ENCODE measurements around the gene EED.
A peak's percentile ranks its signal among the peaks of the same experiment; 100 is the strongest.

EED gene, protein sequence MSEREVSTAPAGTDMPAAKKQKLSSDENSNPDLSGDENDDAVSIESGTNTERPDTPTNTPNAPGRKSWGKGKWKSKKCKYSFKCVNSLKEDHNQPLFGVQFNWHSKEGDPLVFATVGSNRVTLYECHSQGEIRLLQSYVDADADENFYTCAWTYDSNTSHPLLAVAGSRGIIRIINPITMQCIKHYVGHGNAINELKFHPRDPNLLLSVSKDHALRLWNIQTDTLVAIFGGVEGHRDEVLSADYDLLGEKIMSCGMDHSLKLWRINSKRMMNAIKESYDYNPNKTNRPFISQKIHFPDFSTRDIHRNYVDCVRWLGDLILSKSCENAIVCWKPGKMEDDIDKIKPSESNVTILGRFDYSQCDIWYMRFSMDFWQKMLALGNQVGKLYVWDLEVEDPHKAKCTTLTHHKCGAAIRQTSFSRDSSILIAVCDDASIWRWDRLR

GRCh38 chr11:86244522-86245368 is at the start of gene EED:
Gene EED (plus strand): TSS chr11:86244753. CDS start chr11:86245230, 477 bp downstream.
- DNase-seq: peak; percentile 91

DNA sequence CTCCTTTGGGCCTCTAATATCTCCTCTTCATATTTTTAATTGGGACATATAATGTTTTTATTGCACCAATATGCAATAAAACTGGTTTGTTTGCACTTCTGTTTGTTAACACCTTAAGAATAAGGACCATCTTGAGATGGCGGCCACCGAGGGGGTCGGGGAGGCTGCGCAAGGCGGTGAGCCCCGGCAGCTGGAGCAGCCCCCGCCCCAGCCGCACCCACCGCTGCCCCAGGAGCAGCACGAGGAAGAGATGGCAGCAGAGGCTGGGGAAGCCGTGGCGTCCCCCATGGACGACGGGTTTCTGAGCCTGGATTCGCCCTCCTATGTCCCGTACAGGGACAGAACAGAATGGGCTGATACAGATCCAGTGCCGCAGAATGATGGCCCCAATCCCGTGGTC is 49.6 kb upstream of the EED start:
- no peak for DNase-seq

- DNase-seq: no peak
Measured at GRCh38 chr11:86196085-86196696, 48.4 kb upstream of the EED start.

DNA sequence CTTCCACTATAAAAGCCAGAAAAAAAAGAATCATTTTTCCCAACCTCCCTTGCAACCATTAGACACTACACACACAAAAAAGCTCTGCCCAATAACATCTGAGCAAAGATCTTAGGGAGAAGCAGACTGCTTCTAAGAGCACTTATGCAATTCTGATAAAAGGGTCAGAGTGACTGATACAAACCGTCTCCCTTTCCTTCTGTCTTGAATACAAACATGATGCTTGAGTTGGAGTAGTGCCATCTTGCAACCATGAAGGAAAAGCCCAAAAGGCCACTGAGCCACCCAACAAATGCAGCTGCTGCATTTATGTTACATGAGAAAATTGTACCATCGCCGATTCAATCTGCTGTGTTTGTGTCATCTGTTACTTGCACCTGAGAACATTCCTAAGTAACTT is 47.6 kb upstream of the EED start:
- DNase-seq: no peak

DNA sequence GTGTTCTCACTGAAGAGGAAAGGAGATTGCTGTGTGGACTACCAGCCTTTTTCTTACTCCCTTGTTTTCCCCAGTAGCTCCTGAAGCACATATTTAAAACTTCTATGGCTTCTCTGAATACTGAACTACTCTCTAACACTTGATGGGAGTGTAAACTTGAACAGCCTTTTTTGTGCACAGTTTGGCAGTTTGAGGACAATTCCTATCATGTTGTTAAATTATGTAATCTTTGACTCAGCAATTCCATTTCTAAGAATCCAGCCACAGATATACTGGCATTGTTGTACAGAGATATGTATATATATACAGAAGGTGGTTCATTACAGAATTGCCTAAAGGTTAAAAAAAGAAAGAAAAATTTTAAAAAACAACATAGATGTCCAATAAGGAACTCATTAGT is 47.1 kb upstream of the EED start:
- DNase-seq: no peak

DNA sequence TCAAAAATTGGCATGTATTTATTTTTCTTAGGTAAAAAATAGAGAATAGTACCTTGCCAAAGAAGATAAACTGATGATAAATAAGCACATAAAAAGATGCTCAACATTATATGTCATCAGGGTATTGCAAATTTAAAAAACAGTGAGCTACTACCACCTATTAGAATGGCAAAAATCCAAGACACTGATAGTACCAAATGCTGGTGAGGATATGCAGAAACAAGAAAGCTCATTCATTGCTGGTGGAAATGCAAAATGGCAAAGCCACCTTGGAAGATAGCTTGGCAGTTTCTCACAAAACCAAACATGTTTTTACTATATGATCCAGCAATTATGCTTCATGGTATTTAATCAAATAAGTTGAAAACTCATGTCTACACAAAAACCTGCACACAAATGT is 46.4 kb upstream of the EED start:
- no peak for DNase-seq

- no peak for DNase-seq
Measured at GRCh38 chr11:86199354-86199753, 45.2 kb upstream of the EED start.

DNA sequence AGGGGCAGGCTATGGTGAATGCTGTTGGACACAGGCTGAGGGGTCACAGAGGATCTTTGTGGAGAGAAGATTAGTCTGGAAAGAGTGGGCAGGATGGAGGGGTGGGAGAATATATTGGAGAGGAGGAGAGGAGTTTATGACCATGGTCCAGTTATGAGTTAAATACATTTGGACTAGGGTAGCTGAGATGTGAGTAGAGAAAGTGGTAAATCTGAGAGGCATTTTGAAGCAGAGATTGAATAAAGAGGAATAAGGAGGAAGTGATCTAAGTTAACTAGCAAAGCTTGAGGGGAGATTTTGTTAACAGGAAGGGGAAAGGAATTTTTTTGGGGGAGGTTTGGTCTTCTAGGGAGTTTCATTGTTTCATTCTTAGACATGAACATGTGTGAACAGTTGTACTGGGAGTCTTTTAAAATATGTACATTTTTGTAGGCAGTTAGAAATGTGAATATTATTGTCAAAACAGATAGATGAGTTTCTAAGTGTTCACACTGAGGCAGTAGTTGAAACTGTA is 43.1 kb upstream of the EED start:
- DNase-seq: no peak

GRCh38 chr11:86202013-86202336 is 42.6 kb upstream of the EED start:
- no peak for DNase-seq

DNA sequence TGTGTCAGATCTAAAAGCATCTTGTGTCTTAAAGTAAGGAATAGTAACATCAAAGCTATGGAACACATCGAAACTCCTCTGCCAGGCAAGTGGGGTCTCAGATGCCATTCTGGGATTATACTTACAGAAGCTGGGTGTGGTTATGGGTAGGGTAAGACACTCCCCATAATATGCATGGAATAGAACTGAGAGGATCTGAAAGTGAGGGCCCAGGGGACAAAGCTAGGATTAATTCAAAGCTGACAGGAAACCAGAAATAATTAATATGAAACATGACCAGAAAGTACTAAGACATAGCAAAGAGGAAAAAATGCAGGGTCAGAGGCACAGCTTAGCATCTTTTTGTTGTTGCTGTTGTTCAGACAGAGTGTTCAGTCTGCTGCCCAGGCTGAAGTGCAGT is 40.2 kb upstream of the EED start:
- DNase-seq: no peak

GRCh38 chr11:86205421-86206336 is 38.9 kb upstream of the EED start:
- DNase-seq: no peak

DNA sequence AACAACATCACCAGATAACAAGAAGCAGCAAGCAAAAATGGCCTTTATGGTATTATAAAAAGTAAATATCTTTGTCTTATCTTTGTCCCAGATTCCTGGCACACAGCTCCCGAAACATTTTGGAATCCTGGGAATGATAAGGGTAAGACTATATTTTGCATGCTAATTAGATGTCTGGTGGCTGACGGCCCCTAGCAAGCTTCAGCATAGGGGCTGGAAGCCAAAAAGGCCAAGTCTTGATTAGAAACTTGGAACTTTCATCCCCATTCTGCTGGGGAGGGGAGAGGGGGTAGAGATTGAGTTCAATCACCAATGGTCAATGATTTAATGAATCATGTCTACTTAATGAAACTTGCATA is 38.2 kb upstream of the EED start:
- no peak for DNase-seq

DNA sequence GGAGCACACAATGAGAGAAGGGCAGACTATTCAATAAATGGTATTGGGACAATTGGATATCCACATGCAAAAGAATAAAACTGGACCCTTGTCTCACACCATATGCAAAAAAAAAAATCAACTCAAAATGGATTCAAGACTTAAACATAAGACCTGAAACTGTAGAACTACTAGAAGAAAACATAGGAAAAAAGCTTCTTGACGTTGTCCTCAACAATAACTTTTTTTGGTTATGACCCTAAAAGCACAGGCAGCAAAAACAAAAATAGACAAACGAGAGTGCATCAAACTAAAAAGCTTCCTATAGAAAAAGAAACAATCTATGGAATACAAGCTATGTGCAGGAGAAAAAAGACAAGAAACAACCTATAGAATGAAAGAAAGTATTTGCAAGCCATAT is 37.1 kb upstream of the EED start:
- DNase-seq: no peak

GRCh38 chr11:86208572-86208971 is 36.0 kb upstream of the EED start:
- no peak for DNase-seq

DNA sequence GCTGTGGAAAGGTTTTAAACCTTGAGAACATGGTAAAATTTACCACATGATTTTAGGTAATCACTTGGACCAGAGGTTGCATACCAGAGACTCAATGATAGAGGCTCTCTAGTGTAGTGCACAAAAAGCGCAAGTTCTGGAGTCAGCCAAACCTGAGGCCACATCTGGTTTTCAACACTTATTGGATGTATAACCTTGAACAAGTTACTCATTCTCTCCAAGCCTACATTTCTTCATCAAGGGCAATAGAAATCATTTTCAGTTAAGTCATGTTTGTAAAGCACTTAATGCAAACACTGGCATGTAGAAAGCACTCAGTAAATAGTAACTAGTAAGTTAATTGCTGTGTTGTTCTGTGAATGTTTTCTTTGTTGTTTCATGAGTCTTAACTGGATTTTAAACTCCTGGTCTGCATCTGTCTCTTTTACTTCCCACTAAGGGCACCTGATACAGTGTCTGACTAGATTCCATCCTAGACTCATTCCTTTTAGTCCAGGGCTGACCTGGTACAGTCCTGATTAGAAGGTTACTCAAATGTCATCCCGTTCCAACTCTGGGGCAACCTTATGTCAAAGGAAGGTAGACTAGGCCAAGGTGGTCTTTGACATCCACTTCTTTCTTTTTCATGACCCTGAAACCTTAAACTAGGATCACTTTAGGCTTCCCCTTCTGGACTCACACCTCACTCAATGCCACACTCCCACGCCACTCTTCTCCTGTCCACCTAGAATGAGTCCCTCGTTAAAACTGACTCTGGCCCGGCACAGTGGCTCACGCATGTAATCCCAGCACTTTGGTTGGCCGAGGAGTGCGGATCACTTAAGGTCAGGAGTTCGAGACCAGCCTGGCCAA is 34.5 kb upstream of the EED start:
- DNase-seq: no peak

DNA sequence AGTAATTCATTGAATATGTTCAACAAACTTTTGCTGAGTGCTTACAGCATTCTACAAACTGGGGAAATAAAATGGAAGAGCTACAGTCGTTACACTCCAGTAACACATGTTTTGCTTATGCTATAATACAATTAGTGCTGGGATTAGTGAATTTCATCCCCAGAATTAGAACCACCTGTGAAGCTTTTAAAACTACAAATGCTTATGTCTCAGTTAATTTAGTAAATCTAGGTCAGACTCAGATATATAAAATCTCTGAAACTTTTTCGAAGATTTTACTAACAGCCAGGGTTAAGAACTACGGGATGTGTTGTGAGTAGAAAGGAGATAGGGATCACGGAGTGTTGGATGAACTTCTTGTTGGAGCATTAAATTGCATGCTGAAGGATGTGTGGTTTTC is 33.7 kb upstream of the EED start:
- no peak for DNase-seq

DNA sequence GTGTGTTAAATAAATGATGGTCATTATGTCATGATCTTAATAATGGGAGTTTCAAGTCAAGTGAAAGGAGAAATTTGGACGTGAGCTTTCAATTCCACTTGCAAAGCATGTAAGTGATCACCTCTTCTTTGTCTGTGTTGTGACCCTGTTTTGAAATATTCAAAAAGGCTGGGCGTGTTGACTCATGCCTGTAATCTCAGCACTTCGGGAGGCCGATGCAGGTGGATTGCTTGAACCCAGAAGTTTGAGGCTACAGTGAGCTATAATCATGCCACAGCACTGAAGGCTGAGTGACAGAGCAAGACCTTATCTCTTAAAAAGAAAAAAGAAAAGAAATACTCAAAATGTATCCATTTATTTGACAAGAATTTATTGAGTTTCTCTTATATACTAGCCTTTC is 32.9 kb upstream of the EED start:
- no peak for DNase-seq

GRCh38 chr11:86212019-86212611 is 32.4 kb upstream of the EED start:
- no peak for DNase-seq

- DNase-seq: no peak
Measured at GRCh38 chr11:86214710-86215109, 29.8 kb upstream of the EED start.

GRCh38 chr11:86218125-86219084 is 26.1 kb upstream of the EED start:
- DNase-seq: peak; percentile 25
